Breast epithelium (tissue), 4 donors: ENCODE data around the gene HSPA1A. TPM values are rescaled to one million over a fixed set of nuclear protein-coding genes. Genes with fewer than 3 reads are reported as not detected.
A peak's percentile ranks its signal among the peaks of the same experiment; 100 is the strongest.
"Not testable (repeated sequence)": the region's sequence is repeated elsewhere in the genome, so short reads cannot be mapped to it uniquely, and the experiment has no call there.

Experiments used
- DNase-seq, 2 donors: peaks; one replicate each; pipeline ENCODE4 v3.0.0-alpha.2; 2019; ENCODE audit warnings: low spot score in 2 of 2
- H3K27ac ChIP-seq, 2 donors: fragments of 200-600 bp; sonication (generic) in 1 of 2; one replicate each; pipeline ENCODE4 v1.5.1; 2016 to 2019; ENCODE audit warnings: mild to moderate bottlenecking in 1 of 2
- H3K27me3 ChIP-seq, 2 donors: fragments of 200-600 bp; sonication (generic) in 1 of 2; one replicate each; pipeline versions ENCODE4 v1.5.1 to v1.6.0; 2017 to 2019; ENCODE audit warnings: control low read depth in 1 of 2, mild to moderate bottlenecking in 1 of 2
- H3K36me3 ChIP-seq: fragments of 200-600 bp; one replicate; pipeline ENCODE4 v1.5.1; 2019
- H3K4me1 ChIP-seq, 2 donors: fragments of 200-600 bp; sonication (generic); one replicate each; pipeline ENCODE4 v1.5.1; 2016 to 2019; ENCODE audit warnings: control low read depth in 1 of 2
- H3K4me3 ChIP-seq, 3 donors: fragments of 200-600 bp; sonication (generic); 1 replicate in 2 of 3; 2 replicates in 1 of 3; pipeline ENCODE4 v1.5.1; 2016 to 2019; ENCODE audit warnings: mild to moderate bottlenecking in 3 of 3, moderate library complexity in 2 of 3
- H3K9me3 ChIP-seq, 2 donors: fragments of 200-600 bp; sonication (generic) in 1 of 2; one replicate each; pipeline ENCODE4 v1.5.1; 2016 to 2019; ENCODE audit warnings: control low read depth in 1 of 2
- POLR2A ChIP-seq: fragments of 450-650 bp; IDR thresholded peaks from one replicate; pipeline ENCODE4 v1.6.1; 2016; ENCODE audit warnings: antibody characterized with exemption, mild to moderate bottlenecking, moderate library complexity
- POLR2AphosphoS5 ChIP-seq, 3 donors: sonication (generic); formaldehyde crosslinking; IDR thresholded peaks; one replicate each; pipeline ENCODE4 v1.6.1; 2017; ENCODE audit warnings: antibody characterized with exemption in 3 of 3
- intact Hi-C: fragments of 100-400 bp; cut with DNase I; formaldehyde crosslinking; loops from one replicate; pipeline ENCODE4 v1.15.1; 2023; ENCODE audit warnings: low total_unique reads
- total RNA-seq, 3 donors: library from RNA; depleted of rRNA; stranded (reverse); fragments of >200 nt; gene quantifications; one replicate each; pipeline ENCODE4 v1.1.0, GENCODE V29; 2016
- TF ChIP-seq, protein P1 (sequence below), 3 donors: fragments of 450-650 bp; IDR thresholded peaks; one replicate each; pipeline ENCODE4 v1.5.1; 2016 to 2017; ENCODE audit warnings: antibody characterized with exemption in 3 of 3, mild to moderate bottlenecking in 3 of 3, moderate library complexity in 3 of 3

The HSPA1A gene
- total RNA-seq, 3 donors from 2014 or later, result 136 to 459 (median 202) TPM

DNA sequence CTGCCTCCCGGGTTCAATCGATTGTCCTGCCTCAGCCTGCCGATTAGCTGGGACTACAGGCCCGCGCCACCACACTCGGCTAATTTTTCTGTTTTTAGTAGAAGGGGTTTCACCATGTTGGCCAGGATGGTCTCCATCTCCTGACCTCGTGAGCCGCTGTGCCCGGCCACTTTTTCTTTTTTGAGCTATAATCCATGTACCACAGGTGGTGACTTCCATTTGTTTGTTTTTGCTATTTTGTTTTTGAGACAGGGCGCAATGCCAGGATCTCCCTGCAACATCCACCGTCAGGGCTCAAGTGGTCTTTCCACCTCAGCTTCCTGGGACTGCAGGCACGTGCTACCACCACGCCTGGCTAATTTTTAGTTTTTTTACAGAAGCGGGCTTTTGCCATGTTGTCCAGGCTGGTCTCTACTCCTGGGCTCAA, 20.7 kb downstream of the HSPA1A start:
- Histone ChIP-seq H3K4me1 (peaks cover 7 to 19% of the 10 kb centered on the region in 2 donors), H3K4me3 (peak overlapping the region; percentile 78 to 94 (median 90)), H3K27ac (peak overlapping the region; percentile 65 to 74), H3K27me3 (no peaks in the 10 kb centered on the region), H3K9me3 (no peaks in the 10 kb centered on the region), H3K36me3 (no peaks in the 10 kb centered on the region)
- no peak for DNase-seq
- TF ChIP-seq, protein P1, sequence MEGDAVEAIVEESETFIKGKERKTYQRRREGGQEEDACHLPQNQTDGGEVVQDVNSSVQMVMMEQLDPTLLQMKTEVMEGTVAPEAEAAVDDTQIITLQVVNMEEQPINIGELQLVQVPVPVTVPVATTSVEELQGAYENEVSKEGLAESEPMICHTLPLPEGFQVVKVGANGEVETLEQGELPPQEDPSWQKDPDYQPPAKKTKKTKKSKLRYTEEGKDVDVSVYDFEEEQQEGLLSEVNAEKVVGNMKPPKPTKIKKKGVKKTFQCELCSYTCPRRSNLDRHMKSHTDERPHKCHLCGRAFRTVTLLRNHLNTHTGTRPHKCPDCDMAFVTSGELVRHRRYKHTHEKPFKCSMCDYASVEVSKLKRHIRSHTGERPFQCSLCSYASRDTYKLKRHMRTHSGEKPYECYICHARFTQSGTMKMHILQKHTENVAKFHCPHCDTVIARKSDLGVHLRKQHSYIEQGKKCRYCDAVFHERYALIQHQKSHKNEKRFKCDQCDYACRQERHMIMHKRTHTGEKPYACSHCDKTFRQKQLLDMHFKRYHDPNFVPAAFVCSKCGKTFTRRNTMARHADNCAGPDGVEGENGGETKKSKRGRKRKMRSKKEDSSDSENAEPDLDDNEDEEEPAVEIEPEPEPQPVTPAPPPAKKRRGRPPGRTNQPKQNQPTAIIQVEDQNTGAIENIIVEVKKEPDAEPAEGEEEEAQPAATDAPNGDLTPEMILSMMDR (IDR thresholded peaks at IDR 0.05), result no peak
- no peak for TF ChIP-seq POLR2A
- TF ChIP-seq POLR2AphosphoS5 (IDR thresholded peaks at IDR 0.05), result no peak
- intact Hi-C loops, result loop anchor here (5.0 to 10.0 kb wide), 2 partner anchors 154 to 181 kb away; partner anchors contain the start of genes APOM, BAG6 and LY6G5C

DNA sequence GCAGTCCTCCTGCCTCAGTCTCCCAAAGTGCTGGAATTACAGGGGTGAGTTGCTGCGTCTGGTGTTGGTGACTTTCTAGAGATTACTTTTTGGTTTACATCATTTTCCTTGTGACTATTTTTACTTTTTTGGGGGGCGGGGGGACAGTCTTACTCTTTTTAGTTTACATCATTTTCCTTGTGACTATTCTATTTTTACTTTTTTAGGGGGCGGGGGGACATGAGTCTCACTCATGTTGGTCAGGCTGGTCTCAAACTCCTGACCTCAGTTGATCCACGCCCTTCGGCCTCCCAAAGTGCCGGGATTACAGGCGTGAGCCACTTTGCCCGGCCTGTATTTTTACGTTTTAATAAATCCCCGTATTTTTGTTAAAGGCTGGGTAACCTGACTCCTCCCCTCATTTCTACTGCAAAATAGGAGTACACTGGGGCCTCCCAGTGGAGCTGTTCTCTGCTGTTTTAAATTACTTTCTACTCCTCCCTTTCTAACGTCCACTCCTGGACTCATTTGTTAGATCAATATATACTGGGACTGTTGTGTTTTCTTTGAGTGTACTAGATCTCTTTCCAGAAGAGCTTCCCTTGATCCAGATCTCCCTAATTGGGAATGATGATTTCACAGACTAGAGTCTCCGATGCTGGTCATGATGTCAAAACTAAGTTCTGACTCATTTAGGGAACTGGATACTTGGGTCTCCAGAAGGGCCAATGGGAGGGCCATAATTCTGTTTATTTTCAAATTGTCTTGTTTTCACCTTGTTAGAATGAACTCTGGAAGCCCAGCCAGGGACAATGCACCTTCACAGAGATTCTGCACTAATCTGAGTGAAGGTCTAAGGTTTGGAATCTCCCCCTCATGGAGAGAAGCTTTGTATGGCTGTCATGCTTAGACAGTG, 21.4 kb downstream of the HSPA1A start:
- no peaks in the 10 kb centered on the region for H3K36me3 ChIP-seq
- H3K27ac ChIP-seq, result peak overlapping the region; percentile 65 to 74
- H3K4me1 ChIP-seq, result peaks cover 3 to 19% of the 10 kb centered on the region in 2 donors
- no peaks in the 10 kb centered on the region for H3K27me3 ChIP-seq
- H3K9me3 ChIP-seq, result no peaks in the 10 kb centered on the region
- no peak for DNase-seq
- peak overlapping the region; percentile 78 to 94 (median 90) for H3K4me3 ChIP-seq
- TF ChIP-seq POLR2A, result no peak
- TF ChIP-seq, protein P1 (IDR thresholded peaks at IDR 0.05), result no peak
- TF ChIP-seq POLR2AphosphoS5 (IDR thresholded peaks at IDR 0.05), result no peak
- intact Hi-C loops, result loop anchor here (5.0 to 10.0 kb wide), 2 partner anchors 154 to 182 kb away; partner anchors contain the start of genes APOM, BAG6 and LY6G5C

DNA sequence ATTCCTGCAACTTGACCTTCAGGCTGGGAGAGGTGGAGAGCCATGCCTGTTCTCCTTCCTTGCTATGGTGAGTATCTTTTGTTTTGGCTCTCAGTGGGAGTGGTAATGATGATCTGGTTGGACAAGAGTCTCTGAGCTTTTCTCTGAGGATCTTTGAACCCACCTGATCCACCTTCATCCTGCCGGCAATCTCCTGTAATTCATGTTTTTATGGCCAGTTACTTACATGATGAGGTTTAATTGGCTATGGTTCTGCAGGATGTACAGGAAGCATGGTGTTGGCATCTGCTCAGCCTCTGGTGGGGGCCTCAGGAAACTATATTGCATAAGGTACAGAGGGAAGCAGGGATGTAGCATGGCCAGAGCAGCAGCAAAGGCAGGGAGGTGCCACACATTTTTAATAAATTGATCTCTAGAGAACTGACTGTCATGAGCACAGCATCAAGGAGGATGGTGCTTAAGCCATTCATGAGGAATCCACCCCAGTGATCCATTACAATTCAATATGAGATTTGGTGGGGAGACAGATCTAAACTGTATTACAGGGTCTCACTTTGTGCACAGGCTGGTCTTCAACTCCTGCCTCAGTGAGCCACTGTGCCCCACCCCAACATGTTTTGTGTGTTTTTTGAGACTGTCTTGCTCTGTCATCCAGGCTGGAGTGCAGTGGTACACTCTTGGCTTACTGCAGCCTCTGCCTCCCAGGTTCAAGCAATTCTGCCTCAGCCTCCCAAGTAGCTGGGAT, 22.2 kb downstream of the HSPA1A start:
- peak overlapping the region in 2 of 3 donors; percentile 78 to 90 for H3K4me3 ChIP-seq
- no peaks in the 10 kb centered on the region for H3K9me3 ChIP-seq
- intact Hi-C loops, result loop anchor here (5.0 to 10.0 kb wide), 2 partner anchors 155 to 183 kb away; partner anchors contain the start of genes APOM, BAG6 and LY6G5C
- H3K27ac ChIP-seq, result peak overlapping the region; percentile 65 to 74
- no peak for DNase-seq
- no peaks in the 10 kb centered on the region for H3K27me3 ChIP-seq
- TF ChIP-seq POLR2AphosphoS5 (IDR thresholded peaks at IDR 0.05) (no peak), POLR2A (no peak)
- TF ChIP-seq, protein P1 (IDR thresholded peaks at IDR 0.05), result no peak
- H3K36me3 ChIP-seq, result no peaks in the 10 kb centered on the region
- peaks cover 3 to 19% of the 10 kb centered on the region in 2 donors for H3K4me1 ChIP-seq

GRCh38 chr6:31838114-31838553, 22.8 kb downstream of the HSPA1A start:
- Histone ChIP-seq H3K4me1 (peaks cover 3 to 19% of the 10 kb centered on the region in 2 donors), H3K4me3 (peak overlapping the region in 1 of 3 donors; percentile 78), H3K27ac (peak overlapping the region in 1 of 2 donors; percentile 74)
- not testable (repeated sequence) for H3K9me3 ChIP-seq, DNase-seq, H3K27me3 ChIP-seq, H3K36me3 ChIP-seq
- intact Hi-C loops, result loop anchor here (5.0 to 10.0 kb wide), 2 partner anchors 156 to 183 kb away; partner anchors contain the start of genes APOM, BAG6 and LY6G5C

DNA sequence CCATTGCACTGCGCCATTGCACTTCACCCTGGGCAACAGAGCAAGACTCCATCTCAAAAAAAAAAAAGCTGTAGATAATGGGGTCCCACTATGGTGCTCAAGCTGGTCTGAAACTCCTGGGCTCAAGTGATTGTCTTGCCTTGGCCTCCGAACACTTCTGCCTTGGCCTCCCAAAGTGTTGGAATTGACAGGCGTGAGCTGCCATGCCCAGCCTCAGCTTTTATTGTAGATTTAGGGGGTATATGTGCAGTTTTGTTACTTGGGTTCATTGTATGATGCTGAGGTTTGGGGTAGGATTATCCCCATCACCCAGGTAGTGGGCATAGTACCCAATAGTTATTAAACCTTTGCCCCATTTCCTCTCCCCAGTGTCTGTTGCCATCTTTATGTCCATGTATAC, 23.6 kb downstream of the HSPA1A start:
- DNase-seq, result no peak
- Histone ChIP-seq H3K4me1 (peaks cover 1 to 19% of the 10 kb centered on the region in 2 donors), H3K27me3 (no peaks in the 10 kb centered on the region), H3K4me3 (no peak overlapping the region), H3K36me3 (no peaks in the 10 kb centered on the region), H3K27ac (no peak overlapping the region), H3K9me3 (no peaks in the 10 kb centered on the region)
- intact Hi-C loops, result loop anchor here (5.0 to 10.0 kb wide), 2 partner anchors 157 to 184 kb away; partner anchors contain the start of genes APOM, BAG6 and LY6G5C
- TF ChIP-seq, protein P1 (IDR thresholded peaks at IDR 0.05), result no peak
- TF ChIP-seq POLR2A (no peak), POLR2AphosphoS5 (IDR thresholded peaks at IDR 0.05) (no peak)

- H3K27me3 ChIP-seq, H3K27ac ChIP-seq, H3K4me3 ChIP-seq, H3K36me3 ChIP-seq, H3K9me3 ChIP-seq, DNase-seq: not testable (repeated sequence)
- H3K4me1 ChIP-seq, result peaks cover 0 to 19% of the 10 kb centered on the region in 2 donors
- intact Hi-C loops, result loop anchor here (5.0 to 10.0 kb wide), 2 partner anchors 157 to 185 kb away; partner anchors contain the start of genes APOM, BAG6 and LY6G5C
These were observed 24.4 kb downstream of the HSPA1A start for GRCh38 chr6:31839779-31840126.
